Coronary artery (tissue), 2 donors: Measurements from ENCODE around the gene GAS2L1.

Source experiments
- DNase-seq: peaks from one replicate; pipeline ENCODE4 v3.0.0-alpha.2; 2017; ENCODE audit warnings: low spot score
- H3K27ac ChIP-seq, 2 donors: fragments of 200-600 bp; sonication (generic); one replicate each; pipeline ENCODE4 v1.5.1; 2016 to 2019
- H3K4me3 ChIP-seq: fragments of 200-600 bp; sonication (generic); 2 replicates; pipeline ENCODE4 v1.5.1; 2016; ENCODE audit warnings: mild to moderate bottlenecking, moderate library complexity
- TF ChIP-seq, protein P1 (sequence below): fragments of 200-600 bp; sonication (generic); IDR thresholded peaks from one replicate; pipeline ENCODE4 v1.5.1; 2019; ENCODE audit warnings: antibody characterized with exemption

GAS2L1 gene

DNA sequence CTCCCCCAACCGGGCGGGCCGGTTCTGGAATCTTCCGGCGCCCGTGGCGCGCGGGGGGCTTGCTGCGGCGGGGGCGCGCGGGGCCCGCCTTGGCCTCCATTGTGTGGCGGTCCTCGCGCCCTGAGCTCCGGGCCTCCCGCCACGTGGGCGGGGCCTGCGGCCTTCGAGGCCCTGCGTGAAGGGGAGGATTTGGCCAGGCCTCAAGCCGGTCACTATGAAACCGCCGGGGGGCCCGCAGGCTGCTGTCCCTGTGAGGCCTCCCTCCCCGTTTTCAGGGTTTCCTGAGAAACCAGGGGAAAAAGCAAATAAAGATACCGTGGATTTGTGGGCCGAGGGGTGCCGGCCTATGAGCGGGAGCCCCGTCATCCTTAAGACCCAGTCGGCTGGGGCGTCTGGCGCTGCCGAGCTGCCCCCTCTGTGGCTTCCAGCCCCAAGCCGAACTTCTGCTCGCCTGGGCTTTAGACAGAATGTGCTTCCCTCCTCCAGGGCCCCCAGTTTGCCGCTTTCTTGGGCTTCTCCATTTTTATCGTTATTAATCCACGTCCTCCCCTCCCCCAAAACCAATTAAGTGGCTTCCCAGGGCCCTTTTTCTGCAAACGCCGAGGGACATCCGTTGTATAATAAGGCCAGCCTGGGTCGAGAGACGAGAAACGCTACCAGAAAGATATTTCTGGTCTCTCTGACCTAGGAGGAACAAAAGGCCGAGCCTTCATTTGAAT, 37.8 kb upstream of the GAS2L1 start:
- DNase-seq, result no peak
- TF ChIP-seq, protein P1, sequence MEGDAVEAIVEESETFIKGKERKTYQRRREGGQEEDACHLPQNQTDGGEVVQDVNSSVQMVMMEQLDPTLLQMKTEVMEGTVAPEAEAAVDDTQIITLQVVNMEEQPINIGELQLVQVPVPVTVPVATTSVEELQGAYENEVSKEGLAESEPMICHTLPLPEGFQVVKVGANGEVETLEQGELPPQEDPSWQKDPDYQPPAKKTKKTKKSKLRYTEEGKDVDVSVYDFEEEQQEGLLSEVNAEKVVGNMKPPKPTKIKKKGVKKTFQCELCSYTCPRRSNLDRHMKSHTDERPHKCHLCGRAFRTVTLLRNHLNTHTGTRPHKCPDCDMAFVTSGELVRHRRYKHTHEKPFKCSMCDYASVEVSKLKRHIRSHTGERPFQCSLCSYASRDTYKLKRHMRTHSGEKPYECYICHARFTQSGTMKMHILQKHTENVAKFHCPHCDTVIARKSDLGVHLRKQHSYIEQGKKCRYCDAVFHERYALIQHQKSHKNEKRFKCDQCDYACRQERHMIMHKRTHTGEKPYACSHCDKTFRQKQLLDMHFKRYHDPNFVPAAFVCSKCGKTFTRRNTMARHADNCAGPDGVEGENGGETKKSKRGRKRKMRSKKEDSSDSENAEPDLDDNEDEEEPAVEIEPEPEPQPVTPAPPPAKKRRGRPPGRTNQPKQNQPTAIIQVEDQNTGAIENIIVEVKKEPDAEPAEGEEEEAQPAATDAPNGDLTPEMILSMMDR, result no peak
- peak overlapping the region; percentile 97 to 98 for H3K27ac ChIP-seq
- H3K4me3 ChIP-seq, result peak overlapping the region; percentile 84

DNA sequence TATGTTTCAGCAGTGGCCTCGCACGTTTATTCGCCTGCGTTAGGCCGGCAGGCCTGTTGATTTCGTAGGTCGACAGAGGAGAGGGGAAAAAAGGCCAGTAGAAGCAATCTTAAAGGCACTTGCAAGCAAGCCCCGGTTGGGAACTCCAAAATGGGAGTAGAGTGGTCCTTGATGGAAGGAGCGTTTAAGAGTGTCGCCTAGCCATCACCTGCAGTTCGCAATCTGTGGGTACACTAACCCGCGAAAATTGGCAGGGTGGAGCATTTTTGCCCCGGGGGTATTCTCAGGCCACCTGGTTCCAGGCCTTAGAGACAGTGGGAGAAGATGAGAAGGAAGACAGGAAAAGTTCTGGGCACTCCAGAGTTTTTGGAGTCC, 37.2 kb upstream of the GAS2L1 start:
- DNase-seq, result no peak
- TF ChIP-seq, protein P1, result no peak
- H3K27ac ChIP-seq, result peak overlapping the region; percentile 97 to 98
- peak overlapping the region; percentile 84 for H3K4me3 ChIP-seq

DNA sequence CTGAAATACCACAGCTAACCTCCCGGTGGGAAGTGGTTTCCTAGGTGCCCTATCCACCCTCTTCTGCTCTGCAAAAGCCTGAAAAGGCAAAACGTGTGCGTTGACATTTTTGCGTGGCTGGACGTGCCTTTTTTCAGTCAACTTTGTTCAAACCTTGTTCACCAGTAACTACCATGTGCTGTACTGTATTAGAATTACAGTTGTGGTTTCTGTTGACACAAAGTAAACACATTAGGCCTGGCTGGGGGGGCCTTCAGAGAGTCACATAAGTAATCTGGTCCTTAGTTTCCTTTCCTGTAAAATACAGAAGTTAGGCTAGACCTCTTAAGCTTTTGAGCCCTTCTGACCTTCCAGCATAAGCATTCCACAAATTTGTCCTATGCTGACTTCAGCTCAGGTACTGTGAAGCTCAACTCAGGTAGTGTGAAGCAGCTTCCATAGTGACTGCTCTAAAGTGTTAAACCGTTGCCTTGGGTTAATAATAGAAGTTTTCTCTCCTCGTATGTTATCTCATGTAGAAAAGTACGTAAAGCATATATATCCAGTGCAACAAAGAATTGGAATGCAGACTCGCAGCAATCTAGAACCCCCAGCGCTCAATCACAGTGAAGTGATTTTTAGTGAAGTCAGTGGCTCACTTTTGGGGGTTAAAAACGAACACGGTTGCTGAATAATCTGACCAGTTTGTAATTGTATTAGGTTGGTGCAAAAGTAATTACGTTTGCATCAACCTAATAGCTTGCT, 36.5 kb upstream of the GAS2L1 start:
- H3K4me3 ChIP-seq, result peak overlapping the region; percentile 84

DNA sequence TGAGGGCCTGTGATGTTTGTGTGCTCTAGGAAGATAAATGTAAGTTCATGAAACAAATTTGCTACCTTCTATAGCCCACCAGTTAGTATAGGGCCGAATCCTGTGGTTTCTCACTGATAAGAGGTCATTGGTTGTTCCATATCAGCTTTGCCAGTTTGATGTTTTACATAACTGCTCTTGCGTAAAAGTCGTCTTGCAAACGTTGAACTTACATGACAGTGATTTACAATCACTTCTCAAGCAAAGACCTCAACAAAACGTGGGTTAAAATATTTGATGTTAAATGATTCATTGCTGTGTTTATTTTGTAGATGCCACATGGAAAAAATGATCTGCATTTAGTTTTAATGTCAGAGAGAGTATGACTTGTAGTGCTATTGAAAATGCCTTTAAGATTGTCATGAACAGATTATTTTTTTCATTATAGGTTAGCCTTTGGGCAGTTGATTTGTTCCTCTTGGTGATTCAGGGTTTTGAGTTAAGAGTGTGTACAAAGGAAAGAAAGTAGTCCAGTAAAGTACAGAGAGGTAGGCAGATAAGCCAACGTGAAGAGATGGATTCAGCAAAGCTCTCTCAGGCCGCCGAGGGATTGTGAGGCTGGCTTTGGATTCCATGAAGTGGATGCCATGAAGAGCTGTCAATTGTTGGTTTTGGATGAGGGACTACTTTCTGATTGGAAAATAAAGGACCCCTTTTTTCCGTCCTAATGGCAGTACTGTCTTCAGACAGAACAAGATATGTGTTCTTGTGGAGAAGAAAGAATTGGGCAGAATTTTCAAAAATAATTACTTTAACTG, 35.8 kb upstream of the GAS2L1 start:
- H3K27ac ChIP-seq, result peak overlapping the region in 1 of 2 donors; percentile 98

More for the DNA sequence above, 36.5 kb upstream of the GAS2L1 start:
- TF ChIP-seq, protein P1, result no peak
- no peak for DNase-seq
- peak overlapping the region; percentile 97 to 98 for H3K27ac ChIP-seq

DNA sequence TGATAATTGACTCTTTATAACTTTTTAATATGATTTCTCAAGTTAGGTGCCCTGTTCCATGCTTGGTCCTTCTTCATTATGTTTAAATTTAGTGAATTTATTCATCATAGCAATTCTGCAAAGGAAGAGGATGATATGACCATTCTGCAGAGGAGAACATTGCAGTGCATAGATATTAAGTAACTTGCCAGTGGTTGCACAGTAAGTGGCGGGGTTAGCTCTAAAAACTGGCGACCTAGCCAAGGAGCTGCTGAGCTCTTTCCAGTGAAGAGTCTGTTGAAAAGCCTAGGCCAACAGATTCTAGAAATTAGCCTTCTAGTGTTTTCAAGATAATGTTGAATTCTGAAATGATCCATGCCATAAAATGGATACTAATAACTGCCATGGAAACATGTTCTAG, 33.8 kb upstream of the GAS2L1 start:
- TF ChIP-seq, protein P1, result no peak
- no peak for DNase-seq
- Histone ChIP-seq H3K27ac (no peak overlapping the region), H3K4me3 (no peak overlapping the region)

More for the DNA sequence above, 35.8 kb upstream of the GAS2L1 start:
- DNase-seq, result no peak
- peak overlapping the region; percentile 84 for H3K4me3 ChIP-seq
- TF ChIP-seq, protein P1, result no peak

- Histone ChIP-seq H3K27ac (no peak overlapping the region), H3K4me3 (no peak overlapping the region)
- no peak for DNase-seq
- TF ChIP-seq, protein P1, result no peak
Measured at GRCh38 chr22:29275167-29275566, 31.3 kb upstream of the GAS2L1 start.
